Endodermal cell (in vitro differentiated cells): Measurements from ENCODE around the gene STK38. TPM values are rescaled to one million over a fixed set of nuclear protein-coding genes. Genes with fewer than 3 reads are reported as not detected.
A peak's percentile ranks its signal among the peaks of the same experiment; 100 is the strongest.

Experiments used
- DNase-seq: peaks from one replicate; pipeline ENCODE4 v3.0.0-alpha.2; 2017
- H3K27ac ChIP-seq: 2 replicates; pipeline ENCODE4 v1.5.1; 2013; ENCODE audit warnings: mild to moderate bottlenecking, low read depth, low read length, moderate library complexity
- H3K27me3 ChIP-seq: 2 replicates; pipeline ENCODE4 v1.6.1; 2013; ENCODE audit warnings: mild to moderate bottlenecking, low read length, moderate library complexity; ENCODE audit not compliant: insufficient read depth, control insufficient read depth, poor library complexity, severe bottlenecking
- H3K36me3 ChIP-seq: 2 replicates; pipeline ENCODE4 v1.7.0; 2013; ENCODE audit warnings: mild to moderate bottlenecking, low read length, moderate library complexity; ENCODE audit not compliant: control insufficient read depth, insufficient read depth
- H3K4me1 ChIP-seq: one replicate; pipeline ENCODE4 v1.7.0; 2013; ENCODE audit warnings: low read length; ENCODE audit not compliant: control insufficient read depth, insufficient read depth
- H3K4me3 ChIP-seq: 2 replicates; pipeline ENCODE4 v1.5.1; 2013; ENCODE audit warnings: mild to moderate bottlenecking, low read length, moderate library complexity
- H3K9ac ChIP-seq: 2 replicates; pipeline ENCODE4 v1.6.1; 2013; ENCODE audit warnings: mild to moderate bottlenecking, low read length, moderate library complexity; ENCODE audit not compliant: poor library complexity, severe bottlenecking; ENCODE audit errors: extremely low read depth
- H3K9me3 ChIP-seq: 2 replicates; pipeline ENCODE4 v1.6.1; 2013; ENCODE audit warnings: mild to moderate bottlenecking, low read length, moderate library complexity; ENCODE audit not compliant: control insufficient read depth
- H3K27ac Mint-ChIP-seq: 2 replicates; pipeline ENCODE4 v1.8.0; 2020; ENCODE audit warnings: mixed read lengths
- H3K27me3 Mint-ChIP-seq: 2 replicates; pipeline ENCODE4 v1.8.0; 2021; ENCODE audit warnings: mild to moderate bottlenecking, mixed read lengths; ENCODE audit not compliant: insufficient read depth
- H3K36me3 Mint-ChIP-seq: 2 replicates; pipeline ENCODE4 v1.8.0; 2020; ENCODE audit warnings: low read depth, mixed read lengths
- H3K4me1 Mint-ChIP-seq: 2 replicates; pipeline ENCODE4 v1.8.0; 2020; ENCODE audit warnings: mixed read lengths
- H3K4me3 Mint-ChIP-seq: 2 replicates; pipeline ENCODE4 v1.8.0; 2020; ENCODE audit warnings: mild to moderate bottlenecking, moderate library complexity, mixed read lengths
- H3K9me3 Mint-ChIP-seq: 2 replicates; pipeline ENCODE4 v1.8.0; 2020; ENCODE audit warnings: mild to moderate bottlenecking, mixed read lengths
- WGBS, 2 experiments: methylation state at CpG; one replicate each; pipeline versions ENCODE4 v1.1.5 to v1.1.7; 2013; ENCODE audit warnings: missing lambda C conversion rate in 2 of 2, mixed read lengths in 1 of 2; ENCODE audit not compliant: insufficient coverage in 1 of 2, insufficient read length in 1 of 2; 5-methylcytosine and 5-hydroxymethylcytosine counted together
- total RNA-seq, 2 donors: library from RNA; stranded (reverse); fragmentation: NEBNext Ultra II Directional in 1 of 2; extraction: Animal tissue kit (Norgen Biotek cat#: 25700) in 1 of 2; gene quantifications; 2 replicates in 1 of 2; 3 replicates in 1 of 2; pipeline ENCODE4 v1.2.1, GENCODE V29; 2021
- TF ChIP-seq, protein P1 (sequence below): fragments of 200-600 bp; sonication (generic); conservative IDR thresholded peaks from 2 replicates; pipeline ENCODE4 v1.5.0; 2021; ENCODE audit warnings: antibody characterized with exemption, mild to moderate bottlenecking

Gene STK38
- total RNA-seq, 2 donors from 2014 or later = 35.2 to 38.3 TPM

GRCh38 chr6:36493859-36494258, 53.4 kb downstream of the STK38 start:
- no peak overlapping the region for H3K9ac ChIP-seq
- H3K36me3 Mint-ChIP-seq = peaks cover 54% of the 10 kb centered on the region
- H3K4me3 Mint-ChIP-seq = no peak overlapping the region
- H3K9me3 ChIP-seq = no peaks in the 10 kb centered on the region
- no peaks in the 10 kb centered on the region for H3K27me3 ChIP-seq
- peak overlapping the region; percentile 71 for H3K27ac Mint-ChIP-seq
- no peak overlapping the region for H3K4me3 ChIP-seq
- H3K9me3 Mint-ChIP-seq = no peaks in the 10 kb centered on the region
- no peaks in the 10 kb centered on the region for H3K27me3 Mint-ChIP-seq
- peaks cover 61% of the 10 kb centered on the region for H3K36me3 ChIP-seq
- TF ChIP-seq, protein P1, sequence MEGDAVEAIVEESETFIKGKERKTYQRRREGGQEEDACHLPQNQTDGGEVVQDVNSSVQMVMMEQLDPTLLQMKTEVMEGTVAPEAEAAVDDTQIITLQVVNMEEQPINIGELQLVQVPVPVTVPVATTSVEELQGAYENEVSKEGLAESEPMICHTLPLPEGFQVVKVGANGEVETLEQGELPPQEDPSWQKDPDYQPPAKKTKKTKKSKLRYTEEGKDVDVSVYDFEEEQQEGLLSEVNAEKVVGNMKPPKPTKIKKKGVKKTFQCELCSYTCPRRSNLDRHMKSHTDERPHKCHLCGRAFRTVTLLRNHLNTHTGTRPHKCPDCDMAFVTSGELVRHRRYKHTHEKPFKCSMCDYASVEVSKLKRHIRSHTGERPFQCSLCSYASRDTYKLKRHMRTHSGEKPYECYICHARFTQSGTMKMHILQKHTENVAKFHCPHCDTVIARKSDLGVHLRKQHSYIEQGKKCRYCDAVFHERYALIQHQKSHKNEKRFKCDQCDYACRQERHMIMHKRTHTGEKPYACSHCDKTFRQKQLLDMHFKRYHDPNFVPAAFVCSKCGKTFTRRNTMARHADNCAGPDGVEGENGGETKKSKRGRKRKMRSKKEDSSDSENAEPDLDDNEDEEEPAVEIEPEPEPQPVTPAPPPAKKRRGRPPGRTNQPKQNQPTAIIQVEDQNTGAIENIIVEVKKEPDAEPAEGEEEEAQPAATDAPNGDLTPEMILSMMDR = no peak
- H3K4me1 Mint-ChIP-seq = peaks cover 17% of the 10 kb centered on the region
- peaks cover 17% of the 10 kb centered on the region for H3K4me1 ChIP-seq
- peak overlapping the region; percentile 62 for H3K27ac ChIP-seq
- DNase-seq = no peak
- 33 to 84% methylated on average over 1 to 2 of the region's 2 CpGs for WGBS, 2 experiments

DNA sequence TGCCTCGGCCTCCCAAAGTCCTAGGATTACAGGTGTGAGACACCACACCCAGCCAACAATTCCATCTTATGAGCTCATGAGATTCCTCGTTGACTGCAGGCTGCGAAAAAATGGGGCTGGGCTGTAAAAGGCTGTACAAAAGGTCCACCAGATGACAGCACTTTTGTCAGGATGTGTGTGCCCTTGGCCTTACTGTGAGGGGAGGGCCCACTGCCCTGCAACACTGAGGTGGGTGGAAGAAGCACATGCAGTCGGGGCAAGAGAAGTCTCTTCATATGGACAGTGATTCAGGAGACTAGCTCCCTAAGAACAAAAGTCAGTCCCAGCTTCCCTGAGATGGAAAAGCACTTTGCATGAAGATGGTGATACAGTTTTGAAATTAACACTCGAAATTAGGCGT, 54.0 kb downstream of the STK38 start:
- H3K36me3 Mint-ChIP-seq = peaks cover 55% of the 10 kb centered on the region
- no peak overlapping the region for H3K4me3 Mint-ChIP-seq
- peaks cover 17% of the 10 kb centered on the region for H3K4me1 Mint-ChIP-seq
- H3K4me1 ChIP-seq = peaks cover 17% of the 10 kb centered on the region
- no peak overlapping the region for H3K4me3 ChIP-seq
- H3K27ac ChIP-seq = peak overlapping the region; percentile 62
- no peaks in the 10 kb centered on the region for H3K9me3 ChIP-seq
- 94 to 95% methylated on average over 2 to 6 of the region's 6 CpGs for WGBS, 2 experiments
- H3K27me3 Mint-ChIP-seq = no peaks in the 10 kb centered on the region
- TF ChIP-seq, protein P1 = no peak
- no peaks in the 10 kb centered on the region for H3K27me3 ChIP-seq
- no peak for DNase-seq
- no peak overlapping the region for H3K9ac ChIP-seq
- H3K27ac Mint-ChIP-seq = peak overlapping the region; percentile 69
- H3K36me3 ChIP-seq = peaks cover 62% of the 10 kb centered on the region
- no peaks in the 10 kb centered on the region for H3K9me3 Mint-ChIP-seq

DNA sequence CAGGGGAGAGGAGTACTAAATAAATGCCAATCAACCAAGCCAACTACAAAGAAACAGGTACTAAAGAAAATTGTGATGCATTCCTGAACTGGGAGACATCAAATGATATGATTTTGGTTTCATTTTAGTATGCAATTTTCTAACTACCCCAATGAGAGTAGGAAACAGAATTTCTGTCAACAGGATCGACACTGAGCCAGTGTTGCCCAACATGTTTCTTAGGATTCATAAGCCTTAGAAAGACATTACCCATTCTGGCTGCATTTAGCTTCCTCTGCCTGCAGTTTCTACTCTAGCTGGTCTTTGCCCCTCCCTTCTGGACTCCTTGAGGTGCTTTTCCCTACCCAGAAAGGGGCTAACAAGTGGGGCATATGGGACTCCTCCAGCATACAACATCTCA, 54.7 kb downstream of the STK38 start:
- Histone ChIP-seq H3K4me3 (no peak overlapping the region), H3K4me1 (peaks cover 17% of the 10 kb centered on the region), H3K36me3 (peaks cover 64% of the 10 kb centered on the region), H3K27ac (no peak overlapping the region), H3K9me3 (no peaks in the 10 kb centered on the region), H3K27me3 (no peaks in the 10 kb centered on the region), H3K9ac (no peak overlapping the region)
- no peak overlapping the region for H3K27ac Mint-ChIP-seq
- TF ChIP-seq, protein P1 = no peak
- H3K9me3 Mint-ChIP-seq = no peaks in the 10 kb centered on the region
- H3K27me3 Mint-ChIP-seq = no peaks in the 10 kb centered on the region
- peaks cover 59% of the 10 kb centered on the region for H3K36me3 Mint-ChIP-seq
- DNase-seq = no peak
- WGBS, 2 experiments = 96% methylated on average over 1 of the region's 1 CpG; no CpG with 5 or more reads in 1 of the 2 experiments
- peaks cover 17% of the 10 kb centered on the region for H3K4me1 Mint-ChIP-seq
- H3K4me3 Mint-ChIP-seq = no peak overlapping the region
